Naive thymus-derived CD8-positive, alpha-beta T cell (primary cell): ENCODE data around the gene IL4I1. TPM values are rescaled to one million over a fixed set of nuclear protein-coding genes. Genes with fewer than 3 reads are reported as not detected.
"Not testable (repeated sequence)": the region's sequence is repeated elsewhere in the genome, so short reads cannot be mapped to it uniquely, and the experiment has no call there.

ENCODE experiments used
- ATAC-seq, 2 donors: fragments of 150-1000 bp; cut with Tn5 transposase in 1 of 2; sonication (Bioruptor Pico), chemical (Tn5 transposase) in 1 of 2; 1 replicate in 1 of 2; 2 replicates in 1 of 2; pipeline ENCODE4 v1.10.0; 2021; ENCODE audit warnings: mild to moderate bottlenecking in 2 of 2, moderate library complexity in 2 of 2
- POLR2A ChIA-PET: fragments of 350-600 bp; sonication (Branson Sonifier 250); formaldehyde crosslinking; loops from one replicate; lab custom pipeline; 2021; ENCODE audit warnings: antibody characterized with exemption; lab: Charles Lee
- DNase-seq, 10 donors: peaks; one replicate each; pipeline versions ENCODE4 v3.0.0 to v3.0.0-alpha.2; 2020 to 2022
- H3K27ac Mint-ChIP-seq, 10 donors: one replicate each; pipeline ENCODE4 v1.8.0; 2020 to 2022; ENCODE audit warnings: mild to moderate bottlenecking in 10 of 10, mixed read lengths in 10 of 10, moderate library complexity in 4 of 10, inconsistent platforms in 1 of 10
- H3K27me3 Mint-ChIP-seq, 5 donors: one replicate each; pipeline ENCODE4 v1.8.0; 2021 to 2022; ENCODE audit warnings: mixed read lengths in 5 of 5
- H3K36me3 Mint-ChIP-seq, 3 donors: one replicate each; pipeline ENCODE4 v1.8.0; 2020 to 2022; ENCODE audit warnings: mixed read lengths in 3 of 3, mild to moderate bottlenecking in 2 of 3, inconsistent platforms in 1 of 3
- H3K4me1 Mint-ChIP-seq, 4 donors: one replicate each; pipeline ENCODE4 v1.8.0; 2021 to 2022; ENCODE audit warnings: mixed read lengths in 4 of 4
- H3K4me3 Mint-ChIP-seq, 10 donors: one replicate each; pipeline ENCODE4 v1.8.0; 2020 to 2022; ENCODE audit warnings: mild to moderate bottlenecking in 10 of 10, mixed read lengths in 10 of 10, moderate library complexity in 6 of 10, inconsistent platforms in 1 of 10
- H3K9me3 Mint-ChIP-seq, 9 donors: one replicate each; pipeline ENCODE4 v1.8.0; 2020 to 2022; ENCODE audit warnings: mixed read lengths in 9 of 9, mild to moderate bottlenecking in 3 of 9, inconsistent platforms in 1 of 9, moderate library complexity in 1 of 9
- polyA plus RNA-seq, 3 donors: library from polyadenylated mRNA; unstranded; fragments of 300-500 nt; fragmentation: Illumina TruSeq; gene quantifications; one replicate each; pipeline ENCODE4 v1.2.3, GENCODE V29; 2021
- total RNA-seq, 8 experiments: library from RNA in 2 of 8; stranded (reverse) in 2 of 8; gene quantifications; one replicate each; pipeline ENCODE4 v1.2.3 and lab custom pipeline; 2021 to 2026

Gene IL4I1
- total and polyA plus RNA-seq, 5 experiments from 2014 or later = 0.24 to 1.1 (median 0.26) TPM

GRCh38 chr19:49931293-49932040, 34.8 kb upstream of the IL4I1 start:
- Mint-ChIP-seq H3K9me3 (peaks cover 0 to 9% (median 0%) of the 10 kb centered on the region in 9 donors), H3K27ac (peak overlapping the region in 6 of 10 donors; percentile 40 to 97 (median 60)), H3K4me3 (peak overlapping the region in 9 of 10 donors; percentile 16 to 96 (median 54)), H3K4me1 (peaks cover 41 to 67% (median 64%) of the 10 kb centered on the region in 4 donors), H3K36me3 (peaks cover 0 to 12% (median 4%) of the 10 kb centered on the region in 3 donors), H3K27me3 (peaks cover 0 to 5% (median 0%) of the 10 kb centered on the region in 5 donors)
- POLR2A ChIA-PET = no interaction called here
- DNase-seq = no peak
- no peak for ATAC-seq

- Mint-ChIP-seq H3K27me3 (peaks cover 0 to 5% (median 0%) of the 10 kb centered on the region in 5 donors), H3K4me3 (peak overlapping the region; percentile 50 to 100 (median 97)), H3K27ac (peak overlapping the region in 8 of 10 donors; percentile 25 to 99 (median 98)), H3K36me3 (peaks cover 0 to 18% (median 4%) of the 10 kb centered on the region in 3 donors), H3K9me3 (peaks cover 0 to 9% (median 0%) of the 10 kb centered on the region in 9 donors), H3K4me1 (peaks cover 43 to 69% (median 66%) of the 10 kb centered on the region in 4 donors)
- ATAC-seq (no peak), DNase-seq (peak in 4 of 10 donors; percentile 8 to 20 (median 12))
- POLR2A ChIA-PET = interaction anchor here (0.5 to 3.6 kb wide), 8 partner anchors 35 to 381 kb away, joined by 3 to 42 read pairs (median 6); partner anchors contain the start of genes AKT1S1, IL4I1, PTOV1 and RRAS
These were observed 33.9 kb upstream of the IL4I1 start for GRCh38 chr19:49930483-49931011.

GRCh38 chr19:49929611-49930482, 33.2 kb upstream of the IL4I1 start:
- Mint-ChIP-seq H3K27ac (peak overlapping the region; percentile 95 to 99 (median 98)), H3K27me3 (peaks cover 0 to 5% (median 0%) of the 10 kb centered on the region in 5 donors), H3K4me1 (peaks cover 43 to 75% (median 67%) of the 10 kb centered on the region in 4 donors), H3K4me3 (peak overlapping the region; percentile 93 to 100 (median 99)), H3K36me3 (peaks cover 0 to 24% (median 4%) of the 10 kb centered on the region in 3 donors), H3K9me3 (peaks cover 0 to 9% (median 0%) of the 10 kb centered on the region in 9 donors)
- POLR2A ChIA-PET = interaction anchor here (0.6 to 3.6 kb wide), 30 partner anchors 11 to 908 kb away, joined by 3 to 42 read pairs (median 4); partner anchors contain the start of genes AKT1S1, AP2A1, IL4I1 and JOSD2
- ATAC-seq (peak; percentile 81 to 89), DNase-seq (peak; percentile 77 to 99 (median 95))

GRCh38 chr19:49929121-49929610, 32.5 kb upstream of the IL4I1 start, which contains the start of the genes ATF5 and NUP62:
ATF5 (plus strand) TSS chr19:49929205; CDS start chr19:49930851, 1,646 bp downstream.
NUP62 (minus strand) TSS chr19:49929504; CDS start chr19:49909807, 19,697 bp downstream.
- peak within 1 kb of the TSS; percentile 95 to 99 (median 98) for H3K27ac Mint-ChIP-seq
- POLR2A ChIA-PET = interaction anchor here (0.6 to 3.6 kb wide), 27 partner anchors 10 to 907 kb away, joined by 3 to 42 read pairs (median 4); partner anchors contain the start of genes AKT1S1, AP2A1, IL4I1 and JOSD2
- peaks cover 0 to 28% (median 4%) of the 10 kb centered on the region in 3 donors for H3K36me3 Mint-ChIP-seq
- DNase-seq = peak in 9 of 10 donors; percentile 86 to 95 (median 93)
- peaks cover 0 to 5% (median 0%) of the 10 kb centered on the region in 5 donors for H3K27me3 Mint-ChIP-seq
- peak; percentile 11 to 56 for ATAC-seq
- peaks cover 43 to 79% (median 67%) of the 10 kb centered on the region in 4 donors for H3K4me1 Mint-ChIP-seq
- peak within 1 kb of the TSS; percentile 93 to 100 (median 99) for H3K4me3 Mint-ChIP-seq
- peaks cover 0 to 9% (median 0%) of the 10 kb centered on the region in 9 donors for H3K9me3 Mint-ChIP-seq

DNA sequence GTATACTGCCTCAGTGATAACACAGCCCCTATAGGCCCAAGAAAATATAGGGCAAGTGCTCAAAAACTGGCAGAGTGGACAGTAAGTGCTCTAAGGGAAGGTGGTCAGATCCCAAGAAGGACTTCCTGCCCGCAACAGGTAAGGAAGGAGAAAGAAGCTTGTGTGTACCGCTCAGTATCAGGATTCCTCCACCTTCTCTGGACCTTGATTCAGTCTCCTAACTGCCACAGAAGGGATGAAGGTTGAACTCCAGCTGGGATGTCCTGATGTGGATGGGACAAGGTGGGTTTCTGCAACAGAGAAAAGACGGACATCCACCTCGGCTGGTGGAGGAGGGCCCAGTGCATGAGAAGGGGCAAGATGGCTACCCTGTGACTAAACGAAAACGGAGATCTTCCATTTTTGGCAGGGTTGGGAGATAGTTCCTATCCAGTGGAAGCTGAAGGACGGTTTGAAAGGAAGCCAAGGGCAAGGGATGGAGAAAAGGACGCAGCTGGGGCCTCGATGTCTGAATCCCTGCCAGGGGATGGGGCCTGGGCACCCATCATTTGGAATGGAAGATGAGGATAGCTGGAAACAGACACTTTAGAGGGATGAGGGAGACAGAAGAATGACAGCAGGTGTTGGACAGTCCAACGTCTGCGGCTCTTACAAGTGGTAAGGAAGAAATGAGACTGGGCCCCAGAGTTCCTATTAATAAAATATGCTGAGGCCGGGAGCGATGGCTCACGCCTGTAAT, 31.0 kb upstream of the IL4I1 start:
- peak overlapping the region; percentile 93 to 100 (median 99) for H3K4me3 Mint-ChIP-seq
- H3K4me1 Mint-ChIP-seq = peaks cover 35 to 75% (median 58%) of the 10 kb centered on the region in 4 donors
- peaks cover 0 to 9% (median 0%) of the 10 kb centered on the region in 9 donors for H3K9me3 Mint-ChIP-seq
- ATAC-seq (no peak), DNase-seq (no peak)
- POLR2A ChIA-PET = interaction anchor here (0.6 to 3.6 kb wide), 4 partner anchors 51 to 504 kb away, joined by 3 to 42 read pairs (median 6); partner anchors contain the start of genes AKT1S1 and TBC1D17
- peak overlapping the region; percentile 56 to 99 (median 88) for H3K27ac Mint-ChIP-seq
- peaks cover 0 to 33% (median 4%) of the 10 kb centered on the region in 3 donors for H3K36me3 Mint-ChIP-seq
- peaks cover 0 to 5% (median 0%) of the 10 kb centered on the region in 5 donors for H3K27me3 Mint-ChIP-seq

DNA sequence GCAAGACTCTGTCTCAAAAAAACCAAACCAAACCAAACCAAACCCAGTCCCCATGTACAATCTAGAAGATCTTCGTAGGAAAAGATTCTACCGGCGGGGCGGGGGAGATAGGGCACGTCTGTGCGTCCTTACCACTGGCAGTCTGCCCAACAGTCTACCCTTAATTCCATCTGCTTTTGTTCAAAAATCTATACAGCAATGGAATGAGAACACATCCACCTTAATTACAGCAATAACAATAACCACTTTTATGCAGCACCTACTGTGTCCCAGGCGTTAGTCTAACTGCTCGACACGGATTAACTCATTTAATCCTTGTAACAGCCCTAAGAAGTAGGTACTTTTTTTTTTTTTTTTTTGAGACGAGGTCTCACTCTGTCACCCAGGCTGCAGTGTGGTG, 29.8 kb upstream of the IL4I1 start:
- Mint-ChIP-seq H3K4me3 (peak overlapping the region in 4 of 10 donors; percentile 4 to 65 (median 26)), H3K27me3 (peaks cover 0 to 5% (median 0%) of the 10 kb centered on the region in 5 donors), H3K9me3 (no peaks in the 10 kb centered on the region), H3K27ac (peak overlapping the region in 1 of 10 donors; percentile 24), H3K4me1 (peaks cover 35 to 72% (median 55%) of the 10 kb centered on the region in 4 donors), H3K36me3 (peaks cover 0 to 41% (median 4%) of the 10 kb centered on the region in 3 donors)
- DNase-seq = no peak
- POLR2A ChIA-PET = interaction anchor here (0.7 kb wide), 1 partner anchor 15 kb away, joined by 5 read pairs; no protein-coding TSS in a partner anchor
- ATAC-seq = no peak

- POLR2A ChIA-PET = no interaction called here
- no peak for ATAC-seq
- H3K27ac Mint-ChIP-seq = peak overlapping the region in 1 of 10 donors; percentile 52
- no peaks in the 10 kb centered on the region for H3K9me3 Mint-ChIP-seq
- peak overlapping the region in 2 of 10 donors; percentile 3 to 29 for H3K4me3 Mint-ChIP-seq
- peaks cover 35 to 70% (median 52%) of the 10 kb centered on the region in 4 donors for H3K4me1 Mint-ChIP-seq
- DNase-seq = no peak
- H3K36me3 Mint-ChIP-seq = peaks cover 0 to 44% (median 4%) of the 10 kb centered on the region in 3 donors
- H3K27me3 Mint-ChIP-seq = peaks cover 0 to 5% (median 0%) of the 10 kb centered on the region in 5 donors
These were observed 28.8 kb upstream of the IL4I1 start for GRCh38 chr19:49925486-49925885.

DNA sequence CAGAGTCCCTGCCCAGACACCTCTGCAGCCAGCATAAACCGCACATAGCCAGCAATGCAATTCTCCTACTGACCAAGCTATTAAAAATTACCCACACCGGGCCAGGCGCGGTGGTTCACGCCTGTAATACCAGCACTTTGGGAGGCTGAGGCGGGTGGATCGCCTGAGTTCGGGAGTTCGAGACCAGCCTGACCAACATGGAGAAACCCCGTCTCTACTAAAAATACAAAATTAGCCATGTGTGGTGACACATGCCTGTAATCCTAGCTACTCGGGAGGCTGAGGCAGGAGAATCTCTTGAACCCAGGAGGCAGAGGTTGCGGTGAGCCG, 28.2 kb upstream of the IL4I1 start:
- Mint-ChIP-seq H3K4me1 (peaks cover 32 to 64% (median 48%) of the 10 kb centered on the region in 4 donors), H3K36me3 (peaks cover 0 to 44% (median 4%) of the 10 kb centered on the region in 3 donors)
- H3K4me3 Mint-ChIP-seq, POLR2A ChIA-PET, H3K9me3 Mint-ChIP-seq, H3K27me3 Mint-ChIP-seq, DNase-seq, H3K27ac Mint-ChIP-seq, ATAC-seq: not testable (repeated sequence)

DNA sequence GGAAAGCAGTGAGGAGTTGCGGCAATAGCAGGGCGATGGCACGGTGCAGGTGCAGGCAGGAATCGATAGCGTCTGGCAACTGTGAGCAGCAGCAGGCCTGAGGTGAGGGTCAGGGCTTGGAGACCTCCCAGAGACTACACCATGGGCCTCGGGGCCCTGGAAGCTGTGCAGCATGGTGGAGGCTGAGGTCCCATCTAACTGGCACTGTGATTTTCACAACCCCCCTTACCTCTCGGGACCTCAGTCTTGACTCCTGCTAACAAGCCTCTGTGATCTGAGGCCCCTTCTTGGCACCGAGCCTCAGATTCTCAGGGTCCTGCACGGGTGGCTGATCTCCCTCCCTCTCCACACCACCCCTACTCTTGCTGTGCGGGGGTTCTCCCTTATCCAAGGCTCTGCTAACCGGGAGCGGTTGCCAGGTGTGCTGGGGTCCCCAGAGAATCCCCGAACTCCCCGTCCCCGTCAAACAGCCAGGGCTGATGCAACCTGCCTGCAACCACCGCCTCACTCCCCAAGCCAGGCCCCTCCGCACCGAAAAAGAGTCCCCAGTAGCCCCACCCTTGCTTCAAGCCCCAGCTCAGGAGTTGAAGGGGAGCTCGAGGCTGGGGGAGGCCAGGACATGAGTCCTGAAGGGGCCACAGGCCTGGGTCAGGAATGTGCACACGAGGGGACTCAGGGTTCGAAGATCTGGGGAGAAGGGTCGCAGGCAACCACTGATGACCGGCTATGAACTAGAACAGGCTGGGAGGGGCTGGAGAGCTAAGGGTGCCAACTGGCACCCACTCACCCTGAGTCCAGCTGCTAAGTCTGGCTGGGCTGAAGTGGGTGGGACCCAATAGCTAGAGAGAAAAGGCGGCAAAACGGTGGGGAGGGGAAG, 27.6 kb upstream of the IL4I1 start:
- peaks cover 0 to 49% (median under 1%) of the 10 kb centered on the region in 3 donors for H3K36me3 Mint-ChIP-seq
- H3K9me3 Mint-ChIP-seq = no peaks in the 10 kb centered on the region
- H3K27me3 Mint-ChIP-seq = no peaks in the 10 kb centered on the region
- DNase-seq (no peak), ATAC-seq (no peak)
- no peak overlapping the region for H3K4me3 Mint-ChIP-seq
- H3K4me1 Mint-ChIP-seq = peaks cover 30 to 62% (median 44%) of the 10 kb centered on the region in 4 donors
- POLR2A ChIA-PET = no interaction called here
- peak overlapping the region in 1 of 10 donors; percentile 65 for H3K27ac Mint-ChIP-seq
